Mesendoderm (in vitro differentiated cells): Measurements from ENCODE around the gene ARVCF.

Source experiments
- DNase-seq: peaks from one replicate; pipeline ENCODE4 v3.0.0; 2013
- H2AK5ac ChIP-seq: 2 replicates; pipeline ENCODE4 v1.6.1; 2013; ENCODE audit warnings: low read length, inconsistent platforms
- H2BK120ac ChIP-seq: 2 replicates; pipeline ENCODE4 v1.6.1; 2013; ENCODE audit warnings: low read depth, mild to moderate bottlenecking, low read length, moderate library complexity, mixed read lengths
- H2BK15ac ChIP-seq: replicated peaks from 2 replicates; pipeline ENCODE4 v1.6.1; 2013; ENCODE audit warnings: low read depth, mild to moderate bottlenecking, moderate library complexity
- H2BK5ac ChIP-seq: 2 replicates; pipeline ENCODE4 v1.6.1; 2013; ENCODE audit warnings: low read length, inconsistent platforms
- H3K18ac ChIP-seq: 2 replicates; pipeline ENCODE4 v1.6.1; 2013; ENCODE audit warnings: mild to moderate bottlenecking, low read length, mixed read lengths
- H3K23ac ChIP-seq: one replicate; pipeline ENCODE4 v1.6.1; 2013; ENCODE audit warnings: low read length
- H3K27ac ChIP-seq: 2 replicates; pipeline ENCODE4 v1.5.1; 2013; ENCODE audit warnings: low read depth, mild to moderate bottlenecking, inconsistent platforms, low read length, moderate library complexity
- H3K27me3 ChIP-seq: 2 replicates; pipeline ENCODE4 v1.6.1; 2013; ENCODE audit warnings: low read length, control low read depth, mild to moderate bottlenecking, inconsistent platforms; ENCODE audit not compliant: insufficient read depth, poor library complexity
- H3K36me3 ChIP-seq: 2 replicates; pipeline ENCODE4 v1.6.1; 2013; ENCODE audit warnings: low read length, inconsistent platforms; ENCODE audit not compliant: control insufficient read depth, insufficient read depth
- H3K4ac ChIP-seq: one replicate; pipeline ENCODE4 v1.6.1; 2013; ENCODE audit warnings: low read depth, mild to moderate bottlenecking, low read length, moderate library complexity
- H3K4me1 ChIP-seq: 2 replicates; pipeline ENCODE4 v1.6.1; 2013; ENCODE audit warnings: low read depth, low read length, inconsistent platforms; ENCODE audit not compliant: control insufficient read depth
- H3K4me2 ChIP-seq: 2 replicates; pipeline ENCODE4 v1.6.1; 2013; ENCODE audit warnings: low read length
- H3K4me3 ChIP-seq: 2 replicates; pipeline ENCODE4 v1.5.1; 2013; ENCODE audit warnings: mild to moderate bottlenecking, low read length
- H3K56ac ChIP-seq: one replicate; pipeline ENCODE4 v1.6.1; 2013; ENCODE audit warnings: low read length
- H3K79me1 ChIP-seq: 2 replicates; pipeline ENCODE4 v1.6.1; 2013; ENCODE audit warnings: low read length, inconsistent platforms
- H3K79me2 ChIP-seq: 2 replicates; pipeline ENCODE4 v1.6.1; 2013; ENCODE audit warnings: mild to moderate bottlenecking, low read length; ENCODE audit not compliant: control insufficient read depth, insufficient read depth
- H3K9ac ChIP-seq: 2 replicates; pipeline ENCODE4 v1.6.1; 2013; ENCODE audit warnings: low read length, inconsistent platforms
- H4K5ac ChIP-seq: one replicate; pipeline ENCODE4 v1.6.1; 2013; ENCODE audit warnings: low read length
- H4K8ac ChIP-seq: one replicate; pipeline ENCODE4 v1.6.1; 2013; ENCODE audit warnings: low read depth, mild to moderate bottlenecking, control low read depth, low read length, moderate library complexity
- WGBS: extraction: QIAGEN DNeasy Blood & Tissue Kit; methylation state at CpG from one replicate; pipeline ENCODE4 v1.1.7; 2013; ENCODE audit warnings: low lambda C conversion rate, missing lambda C conversion rate; ENCODE audit not compliant: insufficient coverage; ENCODE audit errors: extremely low coverage; 5-methylcytosine and 5-hydroxymethylcytosine counted together

Gene ARVCF

GRCh38 chr22:19981171-19981960 lies 35.3 kb downstream of the ARVCF start:
- no CpG with 5 or more reads among the region's 33 CpGs for WGBS
- no peak overlapping the region for H2BK15ac ChIP-seq

GRCh38 chr22:19980766-19981165 lies 35.9 kb downstream of the ARVCF start:
- WGBS, result no CpG with 5 or more reads among the region's 7 CpGs
- Histone ChIP-seq H3K9ac (no peak overlapping the region), H3K18ac (no peak overlapping the region), H3K4me2 (no peak overlapping the region), H4K5ac (no peak overlapping the region), H2BK120ac (no peak overlapping the region), H3K79me1 (peaks cover 2% of the 10 kb centered on the region), H3K79me2 (no peaks in the 10 kb centered on the region), H3K36me3 (peaks cover 4% of the 10 kb centered on the region), H2AK5ac (no peak overlapping the region), H3K56ac (no peak overlapping the region), H3K4me1 (no peaks in the 10 kb centered on the region), H3K27ac (no peak overlapping the region), H2BK15ac (no peak overlapping the region), H2BK5ac (no peak overlapping the region), H4K8ac (no peak overlapping the region), H3K23ac (no peak overlapping the region), H3K4me3 (no peak overlapping the region), H3K4ac (no peak overlapping the region), H3K27me3 (no peaks in the 10 kb centered on the region)
- no peak for DNase-seq

More at GRCh38 chr22:19981171-19981960, 35.3 kb downstream of the ARVCF start:
- Histone ChIP-seq H4K5ac (no peak overlapping the region), H3K18ac (no peak overlapping the region), H2AK5ac (no peak overlapping the region), H2BK5ac (no peak overlapping the region), H3K79me2 (no peaks in the 10 kb centered on the region), H3K27ac (no peak overlapping the region), H3K4ac (no peak overlapping the region), H3K4me3 (no peak overlapping the region), H4K8ac (no peak overlapping the region), H3K4me1 (peaks cover 5% of the 10 kb centered on the region), H3K4me2 (no peak overlapping the region), H2BK120ac (no peak overlapping the region), H3K36me3 (peaks cover 4% of the 10 kb centered on the region), H3K9ac (no peak overlapping the region), H3K56ac (no peak overlapping the region), H3K23ac (no peak overlapping the region), H3K79me1 (peaks cover 7% of the 10 kb centered on the region), H3K27me3 (no peaks in the 10 kb centered on the region)
- DNase-seq, result no peak

GRCh38 chr22:19979712-19980493 lies 36.7 kb downstream of the ARVCF start:
- DNase-seq, result no peak
- Histone ChIP-seq H3K27ac (no peak overlapping the region), H3K27me3 (no peaks in the 10 kb centered on the region), H3K9ac (no peak overlapping the region), H3K18ac (no peak overlapping the region), H3K79me2 (no peaks in the 10 kb centered on the region), H3K23ac (no peak overlapping the region), H3K56ac (no peak overlapping the region), H2BK5ac (no peak overlapping the region), H3K4me2 (no peak overlapping the region), H2BK120ac (no peak overlapping the region), H3K36me3 (peaks cover 4% of the 10 kb centered on the region), H4K5ac (no peak overlapping the region), H3K4ac (no peak overlapping the region), H2BK15ac (no peak overlapping the region), H3K4me3 (no peak overlapping the region), H3K79me1 (no peaks in the 10 kb centered on the region), H2AK5ac (no peak overlapping the region), H4K8ac (no peak overlapping the region), H3K4me1 (peaks cover 7% of the 10 kb centered on the region)
- no CpG with 5 or more reads among the region's 52 CpGs for WGBS

GRCh38 chr22:19978748-19979147 lies 37.9 kb downstream of the ARVCF start:
- no peak overlapping the region for H3K4ac ChIP-seq
- no peaks in the 10 kb centered on the region for H3K79me1 ChIP-seq
- H3K56ac ChIP-seq, result no peak overlapping the region
- no peak overlapping the region for H2BK5ac ChIP-seq
- no peak overlapping the region for H3K9ac ChIP-seq
- H4K5ac ChIP-seq, result no peak overlapping the region
- no peak overlapping the region for H2BK15ac ChIP-seq
- no peak overlapping the region for H3K27ac ChIP-seq
- H2AK5ac ChIP-seq, result no peak overlapping the region
- no peak for DNase-seq
- no CpG with 5 or more reads among the region's 17 CpGs for WGBS
- no peak overlapping the region for H2BK120ac ChIP-seq
- no peak overlapping the region for H3K18ac ChIP-seq
- H3K4me3 ChIP-seq, result no peak overlapping the region
- H3K4me1 ChIP-seq, result peaks cover 8% of the 10 kb centered on the region
- H3K4me2 ChIP-seq, result no peak overlapping the region
- H3K27me3 ChIP-seq, result no peaks in the 10 kb centered on the region
- peaks cover 4% of the 10 kb centered on the region for H3K36me3 ChIP-seq
- H3K79me2 ChIP-seq, result no peaks in the 10 kb centered on the region
- H4K8ac ChIP-seq, result no peak overlapping the region
- no peak overlapping the region for H3K23ac ChIP-seq

GRCh38 chr22:19977296-19978243 lies 39.1 kb downstream of the ARVCF start:
- no peaks in the 10 kb centered on the region for H3K79me1 ChIP-seq
- H2BK120ac ChIP-seq, result no peak overlapping the region
- H3K18ac ChIP-seq, result no peak overlapping the region
- no CpG with 5 or more reads among the region's 32 CpGs for WGBS
- no peak overlapping the region for H4K5ac ChIP-seq
- no peak overlapping the region for H3K4me3 ChIP-seq
- peaks cover 4% of the 10 kb centered on the region for H3K36me3 ChIP-seq
- no peak overlapping the region for H3K23ac ChIP-seq
- H3K4ac ChIP-seq, result no peak overlapping the region
- H3K4me2 ChIP-seq, result no peak overlapping the region
- H2BK5ac ChIP-seq, result no peak overlapping the region
- no peak overlapping the region for H3K56ac ChIP-seq
- H2AK5ac ChIP-seq, result no peak overlapping the region
- DNase-seq, result no peak
- no peak overlapping the region for H3K27ac ChIP-seq
- no peak overlapping the region for H2BK15ac ChIP-seq
- no peak overlapping the region for H4K8ac ChIP-seq
- H3K27me3 ChIP-seq, result no peaks in the 10 kb centered on the region
- no peak overlapping the region for H3K9ac ChIP-seq
- no peaks in the 10 kb centered on the region for H3K79me2 ChIP-seq
- peaks cover 8% of the 10 kb centered on the region for H3K4me1 ChIP-seq
